H9 (cell line): ENCODE data around the gene SMIM13. TPM values are rescaled to one million over a fixed set of nuclear protein-coding genes. Genes with fewer than 3 reads are reported as not detected.

ENCODE experiments used
- DNase-seq: peaks from one replicate; pipeline ENCODE4 v3.0.0-alpha.2; 2017
- H2AFZ ChIP-seq: one replicate; pipeline ENCODE4 v1.6.1; 2013; ENCODE audit warnings: mild to moderate bottlenecking, low read length, control low read depth, moderate library complexity
- H2AK5ac ChIP-seq: 2 replicates; pipeline ENCODE4 v1.6.1; 2013; ENCODE audit warnings: low read length, control low read depth, mixed read lengths; ENCODE audit not compliant: insufficient read length
- H2BK120ac ChIP-seq: one replicate; pipeline ENCODE4 v1.6.1; 2013; ENCODE audit warnings: low read depth, mild to moderate bottlenecking, low read length, control low read depth, inconsistent platforms; ENCODE audit not compliant: poor library complexity, severe bottlenecking
- H2BK12ac ChIP-seq: 2 replicates; pipeline ENCODE4 v1.6.1; 2013; ENCODE audit warnings: low read length, control low read depth, mixed read lengths, low read depth; ENCODE audit not compliant: insufficient read length
- H2BK15ac ChIP-seq: 2 replicates; pipeline ENCODE4 v1.6.1; 2013; ENCODE audit warnings: low read depth, low read length, control low read depth
- H2BK20ac ChIP-seq: one replicate; pipeline ENCODE4 v1.6.1; 2013; ENCODE audit warnings: low read depth, mild to moderate bottlenecking, low read length, control low read depth, inconsistent platforms; ENCODE audit not compliant: poor library complexity, severe bottlenecking
- H2BK5ac ChIP-seq: 2 replicates; pipeline ENCODE4 v1.6.1; 2013; ENCODE audit warnings: low read length, control low read depth, mixed read lengths; ENCODE audit not compliant: insufficient read length
- H3K14ac ChIP-seq: 2 replicates; pipeline ENCODE4 v1.6.1; 2013; ENCODE audit warnings: low read length, control low read depth; ENCODE audit not compliant: insufficient read depth
- H3K18ac ChIP-seq: 2 replicates; pipeline ENCODE4 v1.6.1; 2013; ENCODE audit warnings: low read depth, mild to moderate bottlenecking, mixed read lengths, low read length, control low read depth; ENCODE audit not compliant: insufficient read length
- H3K23ac ChIP-seq: 2 replicates; pipeline ENCODE4 v1.6.1; 2013; ENCODE audit warnings: low read length, control low read depth, mixed read lengths, low read depth; ENCODE audit not compliant: insufficient read length
- H3K23me2 ChIP-seq: 2 replicates; pipeline ENCODE4 v1.6.1; 2013; ENCODE audit warnings: low read depth, mild to moderate bottlenecking, mixed read lengths, low read length, control low read depth; ENCODE audit not compliant: insufficient read length, poor library complexity, severe bottlenecking
- H3K27ac ChIP-seq: 2 replicates; pipeline ENCODE4 v1.5.1; 2013; ENCODE audit warnings: low read length, control low read depth, mixed read lengths, low read depth; ENCODE audit not compliant: insufficient read length
- H3K27me3 ChIP-seq: 2 replicates; pipeline ENCODE4 v1.6.1; 2013; ENCODE audit warnings: low read length, control low read depth, inconsistent platforms; ENCODE audit not compliant: insufficient read depth
- H3K4ac ChIP-seq: 2 replicates; pipeline ENCODE4 v1.6.1; 2013; ENCODE audit warnings: low read depth, mild to moderate bottlenecking, control low read depth, inconsistent platforms, low read length, moderate library complexity
- H3K4me1 ChIP-seq: 2 replicates; pipeline ENCODE4 v1.6.1; 2013; ENCODE audit warnings: low read length, control low read depth, inconsistent platforms; ENCODE audit not compliant: insufficient read depth
- H3K4me2 ChIP-seq: 2 replicates; pipeline ENCODE4 v1.6.1; 2013; ENCODE audit warnings: low read length, control low read depth, mixed read lengths; ENCODE audit not compliant: insufficient read length, insufficient read depth
- H3K56ac ChIP-seq: 2 replicates; pipeline ENCODE4 v1.6.1; 2013; ENCODE audit warnings: low read depth, mild to moderate bottlenecking, mixed read lengths, low read length, control low read depth; ENCODE audit not compliant: insufficient read length
- H3K79me1 ChIP-seq: 2 replicates; pipeline ENCODE4 v1.6.1; 2013; ENCODE audit warnings: low read depth, mild to moderate bottlenecking, moderate library complexity, low read length, control low read depth, inconsistent platforms; ENCODE audit not compliant: insufficient read depth, poor library complexity, severe bottlenecking
- H3K79me2 ChIP-seq: 2 replicates; pipeline ENCODE4 v1.6.1; 2013; ENCODE audit warnings: low read length, control low read depth, inconsistent platforms; ENCODE audit not compliant: insufficient read depth
- H3K9ac ChIP-seq: 2 replicates; pipeline ENCODE4 v1.6.1; 2013; ENCODE audit warnings: low read length, control low read depth, mixed read lengths; ENCODE audit not compliant: insufficient read length; ENCODE audit errors: extremely low read depth
- H3K9me3 ChIP-seq: one replicate; pipeline ENCODE4 v1.6.1; 2013; ENCODE audit warnings: low read depth, low read length, inconsistent platforms; ENCODE audit not compliant: control insufficient read depth
- H3T11ph ChIP-seq: one replicate; pipeline ENCODE4 v1.6.1; 2013; ENCODE audit warnings: mild to moderate bottlenecking, low read length, control low read depth, inconsistent platforms
- H4K20me1 ChIP-seq: one replicate; pipeline ENCODE4 v1.6.1; 2013; ENCODE audit not compliant: control insufficient read depth, insufficient read length, insufficient read depth
- H4K5ac ChIP-seq: 2 replicates; pipeline ENCODE4 v1.6.1; 2013; ENCODE audit warnings: low read depth, mild to moderate bottlenecking, mixed read lengths, low read length, control low read depth; ENCODE audit not compliant: insufficient read length
- H4K8ac ChIP-seq: replicated peaks from 2 replicates; pipeline ENCODE4 v1.6.1; 2013; ENCODE audit warnings: low read length, control low read depth, mixed read lengths, low read depth; ENCODE audit not compliant: insufficient read length
- H4K91ac ChIP-seq: 2 replicates; pipeline ENCODE4 v1.6.1; 2013; ENCODE audit warnings: low read depth, mild to moderate bottlenecking, moderate library complexity, mixed read lengths, low read length, control low read depth; ENCODE audit not compliant: insufficient read length
- H3K27ac Mint-ChIP-seq, 3 experiments: 2 replicates in 2 of 3; 3 replicates in 1 of 3; pipeline ENCODE4 v1.8.0; 2020 to 2021; ENCODE audit warnings: mixed read lengths in 3 of 3, mild to moderate bottlenecking in 1 of 3, moderate library complexity in 1 of 3
- H3K27me3 Mint-ChIP-seq: 2 replicates; pipeline ENCODE4 v1.8.0; 2021; ENCODE audit warnings: low read depth, mild to moderate bottlenecking, moderate library complexity, mixed read lengths
- H3K36me3 Mint-ChIP-seq, 3 experiments: 2 replicates in 2 of 3; 3 replicates in 1 of 3; pipeline ENCODE4 v1.8.0; 2020 to 2021; ENCODE audit warnings: low read depth in 3 of 3, mixed read lengths in 3 of 3; ENCODE audit not compliant: insufficient read depth in 1 of 3
- H3K4me1 Mint-ChIP-seq, 2 experiments: 2 replicates each; pipeline ENCODE4 v1.8.0; 2020; ENCODE audit warnings: mixed read lengths in 2 of 2
- H3K4me3 Mint-ChIP-seq, 2 experiments: 2 replicates in 1 of 2; 3 replicates in 1 of 2; pipeline ENCODE4 v1.8.0; 2020 to 2021; ENCODE audit warnings: mild to moderate bottlenecking in 2 of 2, mixed read lengths in 2 of 2, moderate library complexity in 1 of 2
- H3K9me3 Mint-ChIP-seq, 2 experiments: 2 replicates in 1 of 2; 3 replicates in 1 of 2; pipeline ENCODE4 v1.8.0; 2020; ENCODE audit warnings: mild to moderate bottlenecking in 2 of 2, mixed read lengths in 2 of 2, moderate library complexity in 1 of 2
- CTCF ChIP-seq: fragments of 200-600 bp; sonication (generic); conservative IDR thresholded peaks from 3 replicates; pipeline ENCODE4 v1.8.0; 2021; ENCODE audit warnings: antibody characterized with exemption, mild to moderate bottlenecking
- WGBS: extraction: QIAGEN DNeasy Blood & Tissue Kit; methylation state at CpG from one replicate; pipeline ENCODE4 v1.1.7; 2013; ENCODE audit warnings: missing lambda C conversion rate, low lambda C conversion rate, mixed read lengths; ENCODE audit not compliant: insufficient read length; ENCODE audit errors: extremely low coverage; 5-methylcytosine and 5-hydroxymethylcytosine counted together
- total RNA-seq: library from RNA; stranded (reverse); gene quantifications from 2 replicates; pipeline ENCODE4 v1.2.1, GENCODE V29; 2021

The SMIM13 gene
- total RNA-seq, 1 experiment from 2014 or later: 10.6 TPM

- Histone ChIP-seq H2BK20ac (no peak overlapping the region), H3K79me2 (no peaks in the 10 kb centered on the region), H2BK120ac (no peak overlapping the region), H2AK5ac (no peak overlapping the region), H3K4ac (no peak overlapping the region), H3K23me2 (no peaks in the 10 kb centered on the region), H3K9me3 (no peaks in the 10 kb centered on the region), H4K20me1 (no peaks in the 10 kb centered on the region), H3K4me2 (no peak overlapping the region), H3T11ph (no peak overlapping the region), H2BK5ac (no peak overlapping the region), H3K27ac (no peak overlapping the region), H3K56ac (no peak overlapping the region), H3K9ac (no peak overlapping the region), H4K91ac (no peak overlapping the region), H3K23ac (no peak overlapping the region), H3K18ac (no peak overlapping the region), H4K8ac (no peak overlapping the region), H3K27me3 (no peaks in the 10 kb centered on the region), H2AFZ (no peak overlapping the region), H2BK12ac (no peak overlapping the region), H2BK15ac (no peak overlapping the region), H4K5ac (no peak overlapping the region), H3K14ac (no peak overlapping the region), H3K4me1 (peaks cover 4% of the 10 kb centered on the region; the same call in 1 of the 2 replicates), H3K79me1 (no peaks in the 10 kb centered on the region)
- no CpG with 5 or more reads among the region's 1 CpG for WGBS
- no peaks in the 10 kb centered on the region for H3K27me3 Mint-ChIP-seq
- no peaks in the 10 kb centered on the region for H3K9me3 Mint-ChIP-seq
- DNase-seq: no peak
- H3K4me3 Mint-ChIP-seq: no peak overlapping the region
- H3K4me1 Mint-ChIP-seq: peaks cover 16 to 17% of the 10 kb centered on the region in 2 experiments
- no peak overlapping the region for H3K27ac Mint-ChIP-seq
- no peaks in the 10 kb centered on the region for H3K36me3 Mint-ChIP-seq
- no peak for TF ChIP-seq CTCF
Observed at GRCh38 chr6:11160199-11160598, 66.6 kb downstream of the SMIM13 start.
